Dedifferentiated amniotic fluid mesenchymal stem cell (primary cell): ENCODE measurements around the gene DDX55.
A peak's percentile ranks its signal among the peaks of the same experiment; 100 is the strongest.
"Not testable (repeated sequence)": the region's sequence is repeated elsewhere in the genome, so short reads cannot be mapped to it uniquely, and the experiment has no call there.

Experiments
- DNase-seq: peaks from one replicate; pipeline ENCODE4 v3.0.0-alpha.2; 2016; ENCODE audit errors: extremely low spot score

The DDX55 gene

DNA sequence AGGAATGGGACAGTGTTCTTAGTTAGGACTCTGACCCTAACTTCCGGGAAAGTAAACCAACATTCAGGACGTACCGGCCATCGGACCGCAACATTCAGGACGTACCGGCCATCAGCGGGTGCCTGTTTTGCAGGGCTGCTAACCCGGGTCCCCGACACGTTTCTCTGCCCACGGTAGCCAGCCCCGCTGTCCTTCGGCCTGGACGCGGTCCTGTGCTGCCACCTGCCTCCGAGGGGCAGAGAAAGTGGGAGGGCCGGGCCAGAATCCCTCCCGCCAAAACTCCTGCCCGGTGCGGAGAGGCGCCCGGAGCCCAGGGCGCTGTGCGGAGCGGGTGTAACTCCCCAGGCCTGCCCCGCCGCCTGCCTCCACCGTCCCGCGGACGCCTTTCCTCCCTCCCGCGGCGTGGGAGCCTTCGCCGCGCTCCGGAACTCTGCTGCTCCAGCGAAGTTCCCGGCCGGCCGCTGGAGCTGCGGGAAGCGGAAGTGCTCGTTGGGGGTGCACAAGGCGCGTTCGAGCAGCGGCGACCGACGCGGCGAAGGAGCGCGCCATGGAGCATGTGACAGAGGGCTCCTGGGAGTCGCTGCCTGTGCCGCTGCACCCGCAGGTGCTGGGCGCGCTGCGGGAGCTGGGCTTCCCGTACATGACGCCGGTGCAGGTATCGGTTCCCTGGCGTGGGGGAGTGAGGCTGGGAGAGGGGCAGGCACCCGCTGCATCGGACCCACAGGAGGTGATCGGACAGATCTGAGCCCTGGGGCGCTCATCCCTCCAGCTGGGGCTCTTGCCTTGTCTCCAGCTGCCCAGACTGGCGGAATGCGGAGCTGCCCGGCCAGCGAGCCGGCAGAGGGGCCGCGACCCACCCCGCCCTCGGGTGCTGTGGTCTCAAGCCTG, at the start of gene DDX55:
TSS of gene DDX55 (plus strand) at position 498 of the 888 bp plus-strand sequence. CDS start at position 548, 50 bp downstream.
- DNase-seq = peak; percentile 78

- DNase-seq = not testable (repeated sequence)
Observed at GRCh38 chr12:123554136-123554535, 47.8 kb upstream of the DDX55 start.

DNA sequence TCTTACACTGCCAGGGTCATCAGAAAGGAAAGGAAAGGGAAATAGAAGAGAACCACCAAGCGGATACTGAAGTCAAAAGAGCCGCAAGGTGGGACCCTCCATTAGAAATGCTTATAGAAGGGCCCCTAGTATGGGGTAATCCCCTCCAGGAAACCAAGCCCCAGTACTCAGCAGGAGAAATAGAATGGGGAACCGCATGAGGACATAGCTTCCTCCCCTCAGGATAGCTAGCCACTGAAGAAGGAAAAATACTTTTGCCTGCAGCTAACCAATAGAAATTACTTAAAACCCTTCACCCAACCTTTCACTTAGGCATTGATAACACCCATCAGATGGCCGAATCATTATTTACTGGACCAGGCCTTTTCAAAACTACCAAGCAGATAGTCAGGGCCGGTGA, 47.1 kb upstream of the DDX55 start:
- DNase-seq = not testable (repeated sequence)

GRCh38 chr12:123558487-123558886, 43.4 kb upstream of the DDX55 start:
- DNase-seq = not testable (repeated sequence)

- DNase-seq = no peak
Observed at GRCh38 chr12:123559468-123559867, 42.4 kb upstream of the DDX55 start.

GRCh38 chr12:123571343-123571813, 30.5 kb upstream of the DDX55 start:
- peak; percentile 40 for DNase-seq

- no peak for DNase-seq
Observed at GRCh38 chr12:123572391-123572790, 29.5 kb upstream of the DDX55 start.

DNA sequence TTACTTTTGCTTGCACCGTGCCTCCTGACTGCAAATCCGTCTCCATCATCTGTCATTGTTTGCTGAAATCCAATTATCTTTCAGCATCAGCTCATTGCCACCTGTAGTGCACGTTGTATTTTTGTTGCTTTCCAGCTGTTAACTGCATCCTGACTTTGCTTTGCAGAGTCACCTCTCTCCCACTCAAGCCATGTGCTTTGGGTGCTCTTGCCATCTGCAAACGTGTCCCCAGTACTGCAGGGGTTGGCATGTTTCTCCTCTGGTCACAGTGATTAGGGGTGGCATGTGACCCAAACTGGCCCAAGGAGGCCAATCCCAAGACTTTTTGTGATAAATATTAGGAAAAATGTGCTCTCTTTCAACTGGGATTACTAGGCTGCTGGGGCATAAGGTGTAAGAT, 28.0 kb upstream of the DDX55 start:
- no peak for DNase-seq

DNA sequence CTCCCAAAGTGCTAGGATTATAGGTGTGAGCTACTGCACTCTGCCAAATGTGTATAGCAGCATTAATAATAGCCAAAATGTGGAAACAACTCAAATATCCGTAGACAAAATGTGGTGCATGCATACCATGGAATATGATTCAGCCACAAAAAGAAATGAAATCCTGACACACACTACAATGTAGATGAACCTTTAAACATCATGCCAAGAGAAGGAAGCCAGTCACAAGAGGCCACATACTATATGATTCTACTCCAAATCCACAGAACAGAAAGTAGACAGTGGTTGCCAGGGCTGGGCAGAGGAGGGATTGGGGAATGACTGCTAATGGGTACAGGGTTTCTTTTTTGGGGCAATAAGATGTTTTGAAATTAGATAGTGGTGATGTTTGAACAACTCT, 25.3 kb upstream of the DDX55 start:
- DNase-seq = no peak

GRCh38 chr12:123578243-123578642, 23.7 kb upstream of the DDX55 start:
- no peak for DNase-seq

DNA sequence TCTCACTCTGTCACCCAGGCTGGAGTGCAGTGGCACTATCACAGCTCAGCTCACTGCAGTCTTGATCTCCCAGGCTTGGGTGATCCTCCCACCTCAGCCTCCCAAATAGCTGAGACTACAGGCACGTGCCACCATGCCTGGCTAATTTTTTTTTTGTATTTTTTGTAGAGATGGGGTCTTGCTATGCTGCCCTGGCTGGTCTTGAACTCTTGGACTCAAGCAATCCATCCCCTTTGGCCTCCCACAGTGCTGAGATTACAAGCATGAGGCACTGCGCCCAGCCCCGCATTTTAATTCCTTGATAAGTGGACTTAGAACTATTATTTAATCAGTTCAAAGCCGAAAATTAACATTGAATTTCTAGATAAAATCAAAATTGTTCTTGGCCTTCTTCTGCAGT, 23.1 kb upstream of the DDX55 start:
- not testable (repeated sequence) for DNase-seq

DNA sequence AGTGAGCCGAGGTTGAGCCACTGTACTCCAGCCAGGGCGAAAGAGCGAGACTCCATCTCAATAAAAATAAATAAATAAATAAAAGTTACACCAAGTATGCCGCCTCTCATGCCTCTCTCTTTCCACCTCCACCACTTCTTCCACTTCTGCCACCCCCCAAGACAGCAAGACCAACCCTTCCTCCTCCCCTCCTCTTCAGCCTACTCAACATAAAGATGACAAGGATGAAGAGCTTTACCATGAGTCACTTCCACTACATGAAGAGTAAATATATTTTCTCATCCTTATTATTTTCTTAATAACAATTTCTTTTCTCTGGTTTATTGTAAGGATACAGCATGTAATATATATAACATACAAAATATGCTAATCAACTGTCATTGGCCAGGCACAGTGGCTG, 21.1 kb upstream of the DDX55 start:
- no peak for DNase-seq

DNA sequence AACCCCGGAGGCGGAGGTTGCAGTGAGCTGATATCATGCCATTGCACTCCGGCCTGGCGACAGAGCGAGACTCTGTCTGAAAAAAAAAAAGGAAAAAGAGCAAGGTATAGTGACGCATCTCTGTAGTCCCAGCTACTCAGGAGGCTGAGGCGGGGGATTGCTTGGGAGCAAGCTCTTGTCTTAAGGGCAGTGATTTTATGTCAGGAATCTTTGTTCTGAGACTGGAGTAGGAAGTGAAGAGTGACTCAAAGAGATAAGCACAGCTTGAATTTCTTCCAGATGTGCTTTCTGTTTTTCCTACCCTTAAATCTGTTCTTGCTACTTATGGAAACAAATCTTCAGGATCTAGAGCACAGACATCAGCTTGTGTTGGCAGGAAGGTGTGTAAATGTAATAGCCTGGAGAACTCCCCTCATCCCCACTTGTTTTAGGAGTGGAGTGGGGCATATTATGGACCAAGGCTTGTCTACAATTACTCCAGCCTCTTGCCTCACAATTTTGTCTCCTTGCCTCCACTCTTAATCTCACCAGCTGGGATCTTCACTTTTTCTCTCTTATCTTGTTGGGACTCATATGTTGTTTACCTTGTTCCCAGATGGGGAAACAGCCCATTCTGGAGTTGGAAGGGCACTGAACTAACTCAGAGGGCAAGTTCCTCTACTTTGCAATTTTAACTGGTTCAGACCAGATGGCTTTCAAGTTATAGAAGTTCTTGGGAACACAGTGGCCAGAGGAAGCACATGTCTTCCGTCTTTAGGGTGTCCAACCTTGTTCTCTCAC, 10.0 kb upstream of the DDX55 start:
- no peak for DNase-seq

- no peak for DNase-seq
Observed at GRCh38 chr12:123595729-123596128, 6.2 kb upstream of the DDX55 start.

DNA sequence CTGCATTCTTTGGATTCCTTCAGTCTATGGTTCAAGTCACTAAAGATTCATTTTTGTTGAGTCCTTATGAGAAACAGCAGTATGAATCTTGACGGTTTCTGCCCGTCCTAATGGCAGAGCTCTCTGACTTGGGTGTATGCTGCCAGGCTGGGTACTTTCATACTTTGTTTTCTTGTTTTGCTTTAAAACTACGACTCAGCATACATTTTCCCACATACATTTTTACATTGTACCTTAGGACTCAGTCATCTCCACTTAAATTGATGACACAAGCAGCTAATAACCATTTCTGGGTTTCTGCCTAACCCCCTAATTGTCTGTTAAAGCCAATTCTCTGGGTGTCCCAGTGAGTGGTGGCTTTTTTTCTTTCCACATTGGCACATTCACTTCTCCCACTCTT, 4.8 kb upstream of the DDX55 start:
- no peak for DNase-seq

DNA sequence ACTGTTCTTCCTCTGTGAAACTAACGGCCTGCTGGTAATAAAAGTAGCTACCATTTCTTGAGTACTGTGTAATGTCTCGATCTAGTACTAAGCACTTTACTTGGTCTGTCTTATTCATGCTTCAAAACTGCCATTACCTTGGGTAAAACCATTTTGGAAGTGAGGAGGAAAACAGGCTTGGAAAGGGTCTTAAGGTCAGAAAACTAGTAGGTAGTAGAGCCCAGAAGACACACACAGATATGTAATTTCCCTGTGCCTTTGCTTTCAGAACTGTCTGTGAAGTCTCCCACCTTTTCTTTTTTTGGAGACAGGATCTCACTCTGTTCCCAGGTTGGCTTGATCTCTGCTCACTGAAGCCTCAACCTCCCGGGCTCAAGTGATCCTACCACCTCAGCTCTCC, 3.4 kb upstream of the DDX55 start:
- no peak for DNase-seq

DNA sequence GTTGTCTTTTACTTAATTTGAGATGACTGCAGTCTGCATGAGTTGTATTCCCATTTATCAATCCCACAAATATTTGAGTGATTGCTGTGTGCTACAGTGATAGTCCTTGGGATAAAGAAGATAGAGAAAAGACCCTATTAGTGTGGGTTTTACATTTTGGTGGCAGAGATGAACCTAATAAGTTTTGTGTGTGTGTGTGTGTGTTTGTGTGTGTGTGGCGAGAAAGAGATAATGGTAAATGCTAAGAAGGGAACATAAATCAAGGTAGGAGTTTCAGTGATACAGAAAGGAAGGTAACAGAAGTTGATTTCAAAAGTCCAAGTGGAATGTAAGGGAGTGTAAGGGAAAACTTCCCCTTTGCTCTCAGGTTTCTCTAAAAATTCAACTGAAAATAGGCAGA, 2.6 kb upstream of the DDX55 start:
- DNase-seq = peak; percentile 11

DNA sequence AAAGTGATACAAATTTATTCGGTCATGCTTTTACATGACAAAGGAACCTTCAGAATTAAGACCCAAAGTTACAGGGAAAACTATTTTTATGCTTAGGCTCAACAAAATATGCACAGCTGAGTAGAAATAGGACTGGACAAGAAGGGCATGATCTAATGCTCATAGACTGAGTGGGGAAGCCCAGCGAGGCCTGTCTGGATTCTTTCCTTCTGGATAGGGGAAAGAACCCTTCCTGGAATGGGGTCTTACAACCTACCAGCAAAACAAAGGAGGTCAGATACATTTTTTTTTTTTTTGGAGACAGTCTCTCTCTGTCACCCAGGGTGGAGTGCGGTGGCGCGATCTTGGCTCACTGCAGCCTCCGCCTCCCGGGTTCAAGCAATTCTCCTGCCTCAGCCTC, 2.2 kb upstream of the DDX55 start:
- DNase-seq = peak; percentile 12

- DNase-seq = peak; percentile 11
Observed at GRCh38 chr12:123602651-123603195, 824 bp downstream of the DDX55 start.

DNA sequence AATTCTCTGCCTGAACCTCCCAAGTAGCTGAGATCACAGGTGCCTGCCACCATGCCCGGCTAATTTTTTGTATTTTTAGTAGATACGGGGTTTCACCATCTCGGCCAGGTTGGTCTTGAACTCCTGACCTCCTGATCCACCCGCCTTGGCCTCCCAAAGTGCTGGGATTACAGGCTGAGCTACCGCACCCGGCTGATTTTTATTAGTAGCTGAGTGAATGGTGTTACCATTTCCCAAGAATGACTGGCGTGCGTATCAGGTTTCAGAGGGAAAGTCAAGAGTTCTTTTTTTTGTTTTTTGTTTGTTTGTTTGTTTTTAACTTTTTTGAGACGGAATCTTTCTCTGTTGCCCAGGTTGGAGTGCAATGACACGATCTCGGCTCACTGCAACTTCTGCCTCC, 1.6 kb downstream of the DDX55 start:
- DNase-seq = not testable (repeated sequence)

DNA sequence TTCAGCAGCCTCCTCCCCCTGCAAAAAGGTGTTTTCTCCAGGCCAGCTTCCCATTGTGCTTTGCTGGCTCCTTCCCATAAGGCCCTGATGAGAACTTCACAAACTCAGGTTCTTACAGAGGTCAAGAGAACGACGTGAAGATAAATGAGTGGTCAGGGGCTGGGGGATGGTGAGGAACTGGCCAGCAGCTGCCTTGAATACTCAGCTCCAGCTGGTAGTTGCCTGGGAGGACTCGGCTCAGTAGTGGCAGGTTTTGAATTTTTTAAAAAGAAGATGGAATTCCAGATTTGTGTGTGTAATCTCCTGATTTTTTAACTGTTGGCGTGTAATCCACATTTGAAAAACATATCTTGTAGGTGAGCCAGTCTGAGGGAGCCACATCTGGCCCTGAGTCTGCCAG, 5.9 kb downstream of the DDX55 start:
- no peak for DNase-seq

DNA sequence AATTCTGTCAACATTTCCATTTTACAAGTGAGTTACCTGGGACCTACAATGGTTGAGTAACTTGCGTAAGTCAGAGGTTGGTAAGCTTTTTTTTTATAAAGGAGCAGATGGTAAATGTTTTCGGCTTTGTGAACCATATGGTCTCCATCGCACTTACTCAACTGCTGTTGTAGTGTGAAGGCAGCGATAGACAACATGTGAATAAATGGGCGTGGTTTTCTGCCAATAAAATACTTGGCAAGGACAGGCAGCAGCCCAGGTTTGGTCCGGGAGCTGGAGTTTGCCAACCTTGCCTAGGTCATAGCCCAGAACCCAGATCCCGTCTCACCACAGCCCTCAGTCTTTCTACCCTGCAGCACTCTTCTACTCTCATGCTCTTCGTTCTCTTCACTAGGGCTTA, 6.3 kb downstream of the DDX55 start:
- no peak for DNase-seq
